K562 (cell line): ENCODE measurements around the gene TAL1. TPM values are rescaled to one million over a fixed set of nuclear protein-coding genes. Genes with fewer than 3 reads are reported as not detected.

Experiments
- CBFB ChIP-seq: sonication (generic); formaldehyde crosslinking; IDR thresholded peaks from 2 replicates; pipeline ENCODE4 v1.4.0; 2020; ENCODE audit warnings: mild to moderate bottlenecking, missing genetic modification reagents
- CCAR2 ChIP-seq: fragments of 200-400 bp; formaldehyde crosslinking; IDR thresholded peaks from 2 replicates; pipeline ENCODE4 v1.6.1; 2017; ENCODE audit warnings: mild to moderate bottlenecking, low read depth, low read length
- GMEB1 ChIP-seq: fragments of 250-450 bp; sonication (Bioruptor Pico); IDR thresholded peaks from 2 replicates; pipeline ENCODE4 v1.4.0; 2020; ENCODE audit warnings: mild to moderate bottlenecking
- HDAC8 ChIP-seq: fragments of 450-650 bp; IDR thresholded peaks from 2 replicates; pipeline ENCODE4 v1.6.1; 2016; ENCODE audit warnings: mild to moderate bottlenecking, missing genetic modification characterization, moderate library complexity, missing compliant biosample characterization
- MBD1 ChIP-seq: fragments of 250-450 bp; sonication (Bioruptor Pico); IDR thresholded peaks from 2 replicates; pipeline ENCODE4 v1.8.0; 2022; ENCODE audit warnings: inconsistent platforms
- POLR2G ChIP-seq: fragments of 200-400 bp; formaldehyde crosslinking; IDR thresholded peaks from 2 replicates; pipeline ENCODE4 v1.6.1; 2017; ENCODE audit warnings: low read depth, mild to moderate bottlenecking, antibody characterized with exemption, low read length, moderate library complexity
- PRPF4 ChIP-seq: fragments of 200-400 bp; formaldehyde crosslinking; IDR thresholded peaks from one replicate; pipeline ENCODE4 v1.6.1; 2017; ENCODE audit warnings: low read length, low read depth, mild to moderate bottlenecking; ENCODE audit not compliant: insufficient read depth, poor library complexity, severe bottlenecking
- RUNX1 ChIP-seq: sonication (generic); IDR thresholded peaks from 2 replicates; pipeline ENCODE4 v1.6.1; 2016; ENCODE audit warnings: antibody characterized with exemption, low read depth
- SRSF7 ChIP-seq: fragments of 200-400 bp; formaldehyde crosslinking; optimal IDR thresholded peaks from 2 replicates; pipeline ENCODE3; 2017; ENCODE audit warnings: mild to moderate bottlenecking, low read depth, low read length
- TCF7 ChIP-seq: sonication (generic); IDR thresholded peaks from 2 replicates; pipeline ENCODE4 v1.6.1; 2016; ENCODE audit warnings: antibody characterized with exemption, borderline replicate concordance
- TCFL5 ChIP-seq: fragments of 250-450 bp; sonication (Bioruptor Pico); conservative IDR thresholded peaks from 2 replicates; pipeline ENCODE4 v1.6.1; 2021; ENCODE audit warnings: mild to moderate bottlenecking, moderate library complexity, matching md5 sums
- TFAM ChIP-seq: fragments of 250-450 bp; sonication (Bioruptor Pico); conservative IDR thresholded peaks from 2 replicates; pipeline ENCODE4 v1.5.0; 2021; ENCODE audit warnings: mild to moderate bottlenecking, moderate library complexity
- ZNF3 ChIP-seq: fragments of 250-450 bp; sonication (Bioruptor Pico); IDR thresholded peaks from 2 replicates; pipeline ENCODE4 v1.5.0; 2021; ENCODE audit warnings: mild to moderate bottlenecking, moderate library complexity
- ZNF316 ChIP-seq: fragments of 450-650 bp; IDR thresholded peaks from 2 replicates; pipeline ENCODE4 v1.6.1; 2016
- ZNF408 ChIP-seq: fragments of 250-450 bp; sonication (Bioruptor Pico); IDR thresholded peaks from 2 replicates; pipeline ENCODE4 v1.4.0; 2020; ENCODE audit warnings: low read depth, mild to moderate bottlenecking, moderate library complexity
- polyA plus RNA-seq, 8 experiments: library from polyadenylated mRNA; depleted of rRNA in 4 of 8; stranded (reverse) in 5 of 8; unstranded in 3 of 8; fragments of >200 nt; fragmentation: Nextera tagmentation in 2 of 8; fragmentation: Illumina TruSeq in 1 of 8; extraction: Ambion mirVana in 2 of 8; extraction: Trizol in 1 of 8; gene quantifications; 2 replicates each; pipeline versions ENCODE4 v1.2.1 to v1.2.3, GENCODE V29; 2011 to 2014; ENCODE audit warnings: inconsistent platforms in 1 of 8, missing spikeins in 1 of 8
- total RNA-seq, 7 experiments: library from RNA; depleted of rRNA in 6 of 7; stranded (reverse); fragments of >200 nt in 6 of 7; fragmentation: Illumina TruSeq in 2 of 7; extraction: Trizol in 2 of 7; gene quantifications; 2 replicates each; pipeline versions ENCODE4 v1.2.1 to v1.2.3, GENCODE V29; 2011 to 2021; ENCODE audit warnings: low replicate concordance in 1 of 7
- TF ChIP-seq, protein P1 (sequence below): IDR thresholded peaks from 3 replicates; pipeline ENCODE4 v1.6.1; 2011; ENCODE audit warnings: borderline replicate concordance, mild to moderate bottlenecking; ENCODE audit not compliant: insufficient read length, insufficient read depth
- TF ChIP-seq, protein P2 (sequence below): fragments of 450-650 bp; IDR thresholded peaks from 2 replicates; pipeline ENCODE4 v1.6.1; 2016; ENCODE audit warnings: antibody characterized with exemption
- TF ChIP-seq, protein P3 (sequence below): fragments of 450-650 bp; IDR thresholded peaks from 2 replicates; pipeline ENCODE4 v1.6.1; 2014; ENCODE audit warnings: low read depth, mild to moderate bottlenecking, moderate library complexity, borderline replicate concordance

TAL1 gene
- total and polyA plus RNA-seq, 9 of the 15 experiments (the other 6 are each of a cell fraction or from before 2014, with no cell fraction given), result 18.5 to 106 (median 59.7) TPM

DNA sequence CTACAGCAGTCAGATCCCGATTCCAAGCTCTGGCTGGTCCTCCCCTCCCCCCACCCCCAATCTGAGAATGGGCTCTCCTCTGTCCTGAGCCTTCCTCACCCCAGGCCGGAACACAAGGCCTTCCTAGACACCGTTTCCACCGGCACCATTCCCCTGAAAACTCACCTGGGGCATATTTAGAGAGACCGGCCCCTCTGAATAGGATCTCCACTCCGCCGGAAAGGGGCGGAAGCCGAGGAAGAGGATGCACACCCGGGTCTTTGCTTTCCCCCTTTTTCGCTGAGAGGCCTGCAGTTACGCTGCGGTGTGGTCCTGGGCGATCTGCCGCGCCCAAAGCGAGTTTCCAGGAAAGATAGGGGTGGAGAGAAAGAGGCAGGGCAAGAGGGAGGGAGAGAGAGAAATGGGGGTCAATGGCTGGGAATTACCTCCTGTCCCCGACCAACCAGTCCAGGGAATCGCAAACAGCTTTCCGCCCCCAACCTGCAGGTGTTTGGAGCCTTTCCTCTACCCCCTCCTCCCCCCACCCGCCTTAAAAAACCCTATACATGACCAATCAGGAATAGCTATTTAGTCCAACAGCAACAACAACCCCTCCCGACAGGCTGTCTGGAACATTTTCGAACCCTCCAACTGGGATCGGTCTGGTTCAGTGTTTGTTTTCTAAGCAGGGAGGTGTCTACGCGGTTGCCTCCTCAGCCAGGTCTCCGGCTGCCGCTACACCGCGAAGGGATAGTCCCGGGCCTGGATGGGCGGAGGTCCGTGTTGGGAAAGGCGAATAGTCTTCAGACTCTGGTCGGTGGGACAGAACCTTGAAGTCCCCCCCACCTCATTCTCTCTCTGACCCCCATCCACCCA lies 2.8 kb downstream of the TAL1 start (continued):
- TF ChIP-seq, protein P1, sequence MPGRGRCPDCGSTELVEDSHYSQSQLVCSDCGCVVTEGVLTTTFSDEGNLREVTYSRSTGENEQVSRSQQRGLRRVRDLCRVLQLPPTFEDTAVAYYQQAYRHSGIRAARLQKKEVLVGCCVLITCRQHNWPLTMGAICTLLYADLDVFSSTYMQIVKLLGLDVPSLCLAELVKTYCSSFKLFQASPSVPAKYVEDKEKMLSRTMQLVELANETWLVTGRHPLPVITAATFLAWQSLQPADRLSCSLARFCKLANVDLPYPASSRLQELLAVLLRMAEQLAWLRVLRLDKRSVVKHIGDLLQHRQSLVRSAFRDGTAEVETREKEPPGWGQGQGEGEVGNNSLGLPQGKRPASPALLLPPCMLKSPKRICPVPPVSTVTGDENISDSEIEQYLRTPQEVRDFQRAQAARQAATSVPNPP, result no peak
- TF ChIP-seq ZNF408 (CRISPR knock-in tag), result no peak
- TF ChIP-seq ZNF3 (CRISPR knock-in tag), result no peak
- no peak for TF ChIP-seq ZNF316
- no peak for TF ChIP-seq CBFB
- no peak for TF ChIP-seq CCAR2
- TF ChIP-seq POLR2G, result peak; percentile 61
- TF ChIP-seq PRPF4, result no peak
- TF ChIP-seq TCFL5 (CRISPR knock-in tag), result no peak
- no peak for TF ChIP-seq RUNX1
- TF ChIP-seq, protein P2, sequence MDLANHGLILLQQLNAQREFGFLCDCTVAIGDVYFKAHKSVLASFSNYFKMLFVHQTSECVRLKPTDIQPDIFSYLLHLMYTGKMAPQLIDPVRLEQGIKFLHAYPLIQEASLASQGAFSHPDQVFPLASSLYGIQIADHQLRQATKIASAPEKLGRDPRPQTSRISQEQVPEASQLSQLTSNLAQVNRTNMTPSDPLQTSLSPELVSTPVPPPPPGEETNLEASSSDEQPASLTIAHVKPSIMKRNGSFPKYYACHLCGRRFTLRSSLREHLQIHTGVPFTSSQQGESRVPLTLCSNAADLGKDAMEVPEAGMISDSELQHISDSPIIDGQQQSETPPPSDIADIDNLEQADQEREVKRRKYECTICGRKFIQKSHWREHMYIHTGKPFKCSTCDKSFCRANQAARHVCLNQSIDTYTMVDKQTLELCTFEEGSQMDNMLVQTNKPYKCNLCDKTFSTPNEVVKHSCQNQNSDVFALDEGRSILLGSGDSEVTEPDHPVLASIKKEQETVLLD, result 0 out of 2 replicates have a peak, but pooled peaks have one; percentile 32
- TF ChIP-seq MBD1 (CRISPR knock-in tag), result no peak
- no peak for TF ChIP-seq SRSF7
- TF ChIP-seq HDAC8 (tag), result no peak
- TF ChIP-seq, protein P3, sequence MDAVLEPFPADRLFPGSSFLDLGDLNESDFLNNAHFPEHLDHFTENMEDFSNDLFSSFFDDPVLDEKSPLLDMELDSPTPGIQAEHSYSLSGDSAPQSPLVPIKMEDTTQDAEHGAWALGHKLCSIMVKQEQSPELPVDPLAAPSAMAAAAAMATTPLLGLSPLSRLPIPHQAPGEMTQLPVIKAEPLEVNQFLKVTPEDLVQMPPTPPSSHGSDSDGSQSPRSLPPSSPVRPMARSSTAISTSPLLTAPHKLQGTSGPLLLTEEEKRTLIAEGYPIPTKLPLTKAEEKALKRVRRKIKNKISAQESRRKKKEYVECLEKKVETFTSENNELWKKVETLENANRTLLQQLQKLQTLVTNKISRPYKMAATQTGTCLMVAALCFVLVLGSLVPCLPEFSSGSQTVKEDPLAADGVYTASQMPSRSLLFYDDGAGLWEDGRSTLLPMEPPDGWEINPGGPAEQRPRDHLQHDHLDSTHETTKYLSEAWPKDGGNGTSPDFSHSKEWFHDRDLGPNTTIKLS, result no peak
- no peak for TF ChIP-seq GMEB1 (CRISPR knock-in tag)
- no peak for TF ChIP-seq TFAM (CRISPR knock-in tag)
- TF ChIP-seq TCF7, result no peak
